HCEC 1CT (cell line): ENCODE results near the gene TRIM66.
A peak's percentile ranks its signal among the peaks of the same experiment; 100 is the strongest.

Experiments
- DNase-seq: peaks from one replicate; pipeline ENCODE4 v3.0.0-alpha.2; 2017

Gene TRIM66

GRCh38 chr11:8605971-8606563 lies 76.4 kb downstream of the TRIM66 start:
- DNase-seq, result no peak

GRCh38 chr11:8604078-8604723 lies 78.3 kb downstream of the TRIM66 start:
- DNase-seq, result peak; percentile 100

- DNase-seq, result no peak
Measured at GRCh38 chr11:8603696-8604077, 78.8 kb downstream of the TRIM66 start.

- DNase-seq, result no peak
Measured at GRCh38 chr11:8601376-8602133, 80.9 kb downstream of the TRIM66 start.

GRCh38 chr11:8598506-8598905 lies 84.0 kb downstream of the TRIM66 start:
- DNase-seq, result no peak

GRCh38 chr11:8597182-8597581 lies 85.3 kb downstream of the TRIM66 start:
- DNase-seq, result peak; percentile 72

- DNase-seq, result no peak
Measured at GRCh38 chr11:8596504-8597046, 85.9 kb downstream of the TRIM66 start.

GRCh38 chr11:8593935-8594909 lies 88.2 kb downstream of the TRIM66 start, which contains the start of gene STK33:
STK33 (minus strand) TSS chr11:8594228; CDS start chr11:8474905, 119,323 bp downstream.
- DNase-seq, result no peak

GRCh38 chr11:8593455-8593854 lies 89.0 kb downstream of the TRIM66 start:
- no peak for DNase-seq

- DNase-seq, result no peak
Measured at GRCh38 chr11:8587915-8588314, 94.5 kb downstream of the TRIM66 start.

GRCh38 chr11:8586805-8587204 lies 95.7 kb downstream of the TRIM66 start:
- DNase-seq, result no peak

GRCh38 chr11:8586184-8586583 lies 96.3 kb downstream of the TRIM66 start:
- DNase-seq, result no peak

- DNase-seq, result no peak
Measured at GRCh38 chr11:8584511-8584910, 98.0 kb downstream of the TRIM66 start.

- no peak for DNase-seq
Measured at GRCh38 chr11:8584082-8584481, 98.4 kb downstream of the TRIM66 start.

GRCh38 chr11:8581300-8581699 lies 101.2 kb downstream of the TRIM66 start:
- no peak for DNase-seq

- peak; percentile 63 for DNase-seq
Measured at GRCh38 chr11:8577791-8578581, 104.5 kb downstream of the TRIM66 start.

- no peak for DNase-seq
Measured at GRCh38 chr11:8574798-8575197, 107.7 kb downstream of the TRIM66 start.

- DNase-seq, result no peak
Measured at GRCh38 chr11:8573777-8574176, 108.7 kb downstream of the TRIM66 start.

- peak; percentile 26 for DNase-seq
Measured at GRCh38 chr11:8567602-8568198, 114.8 kb downstream of the TRIM66 start.

- DNase-seq, result peak; percentile 53
Measured at GRCh38 chr11:8566613-8567210, 115.8 kb downstream of the TRIM66 start.

GRCh38 chr11:8564526-8564925 lies 117.9 kb downstream of the TRIM66 start:
- no peak for DNase-seq
